Progenitor cell of endocrine pancreas (in vitro differentiated cells): ENCODE measurements around the gene CLIC1. TPM values are rescaled to one million over a fixed set of nuclear protein-coding genes. Genes with fewer than 3 reads are reported as not detected.
A peak's percentile ranks its signal among the peaks of the same experiment; 100 is the strongest.

Source experiments
- DNase-seq: peaks from one replicate; pipeline ENCODE4 v3.0.0; 2021; ENCODE audit warnings: low spot score; ENCODE audit not compliant: unreplicated experiment
- H3K27ac Mint-ChIP-seq: 2 replicates; pipeline ENCODE4 v1.8.0; 2021; ENCODE audit warnings: mild to moderate bottlenecking, moderate library complexity, mixed read lengths
- H3K27me3 Mint-ChIP-seq: 2 replicates; pipeline ENCODE4 v1.8.0; 2021; ENCODE audit warnings: mixed read lengths
- H3K36me3 Mint-ChIP-seq: 2 replicates; pipeline ENCODE4 v1.8.0; 2022; ENCODE audit warnings: mixed read lengths; ENCODE audit not compliant: insufficient read depth
- H3K4me1 Mint-ChIP-seq: 2 replicates; pipeline ENCODE4 v1.8.0; 2021; ENCODE audit warnings: low read depth, mixed read lengths
- H3K4me3 Mint-ChIP-seq: 2 replicates; pipeline ENCODE4 v1.8.0; 2021; ENCODE audit warnings: low read depth, mild to moderate bottlenecking, moderate library complexity, mixed read lengths
- H3K9me3 Mint-ChIP-seq: 2 replicates; pipeline ENCODE4 v1.8.0; 2021; ENCODE audit warnings: low read depth, mixed read lengths
- total RNA-seq: library from RNA; stranded (reverse); gene quantifications from 2 replicates; pipeline ENCODE4 v1.2.1, GENCODE V29; 2021
- TF ChIP-seq, protein P1 (sequence below): fragments of 200-600 bp; sonication (generic); IDR thresholded peaks from one replicate; pipeline ENCODE4 v1.5.0; 2021; ENCODE audit warnings: antibody characterized with exemption, mild to moderate bottlenecking; ENCODE audit not compliant: unreplicated experiment

CLIC1 gene
- total RNA-seq, 1 donor from 2014 or later: 275 TPM

DNA sequence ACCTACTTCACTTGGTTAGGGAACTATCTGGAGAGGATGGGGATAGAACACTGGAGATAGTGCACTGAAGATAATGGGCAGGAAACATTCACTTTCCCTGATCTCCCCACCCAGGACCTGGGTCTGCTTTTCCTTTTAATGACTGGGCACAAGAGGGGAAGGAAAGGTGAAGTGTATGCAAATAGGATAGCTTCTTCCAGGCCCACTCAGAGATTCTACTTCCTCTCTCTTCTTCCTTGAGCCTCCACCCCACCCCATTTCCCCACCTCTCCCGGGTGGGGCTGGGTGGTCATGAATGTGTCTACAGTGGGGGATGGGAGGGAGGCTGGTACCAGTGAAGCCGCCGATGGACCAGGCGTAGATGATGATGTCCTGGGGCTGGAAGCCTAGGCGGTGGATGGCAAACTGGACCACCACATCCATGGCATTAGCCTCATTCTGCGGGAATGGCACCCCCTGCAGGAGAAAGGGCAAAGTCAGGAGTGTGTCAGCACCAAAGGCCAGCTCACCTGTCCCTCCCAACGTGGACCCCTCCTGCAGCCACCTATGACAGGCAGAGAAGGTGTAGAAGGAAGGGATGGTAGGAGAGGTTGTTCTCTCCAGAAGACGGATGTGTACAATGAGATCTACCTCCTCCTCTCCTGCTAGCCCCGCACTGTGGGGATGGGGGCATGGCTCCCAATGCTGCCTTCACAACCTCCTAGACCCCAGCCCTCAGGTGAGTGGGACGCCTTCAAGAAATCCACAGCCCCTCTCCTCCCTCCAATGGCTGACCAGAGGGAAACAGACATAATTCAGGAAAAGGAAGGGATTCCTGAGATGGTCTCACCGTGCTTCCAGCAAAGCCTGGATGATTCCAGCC is 46.9 kb downstream of the CLIC1 start:
- no peaks in the 10 kb centered on the region for H3K27me3 Mint-ChIP-seq
- TF ChIP-seq, protein P1, sequence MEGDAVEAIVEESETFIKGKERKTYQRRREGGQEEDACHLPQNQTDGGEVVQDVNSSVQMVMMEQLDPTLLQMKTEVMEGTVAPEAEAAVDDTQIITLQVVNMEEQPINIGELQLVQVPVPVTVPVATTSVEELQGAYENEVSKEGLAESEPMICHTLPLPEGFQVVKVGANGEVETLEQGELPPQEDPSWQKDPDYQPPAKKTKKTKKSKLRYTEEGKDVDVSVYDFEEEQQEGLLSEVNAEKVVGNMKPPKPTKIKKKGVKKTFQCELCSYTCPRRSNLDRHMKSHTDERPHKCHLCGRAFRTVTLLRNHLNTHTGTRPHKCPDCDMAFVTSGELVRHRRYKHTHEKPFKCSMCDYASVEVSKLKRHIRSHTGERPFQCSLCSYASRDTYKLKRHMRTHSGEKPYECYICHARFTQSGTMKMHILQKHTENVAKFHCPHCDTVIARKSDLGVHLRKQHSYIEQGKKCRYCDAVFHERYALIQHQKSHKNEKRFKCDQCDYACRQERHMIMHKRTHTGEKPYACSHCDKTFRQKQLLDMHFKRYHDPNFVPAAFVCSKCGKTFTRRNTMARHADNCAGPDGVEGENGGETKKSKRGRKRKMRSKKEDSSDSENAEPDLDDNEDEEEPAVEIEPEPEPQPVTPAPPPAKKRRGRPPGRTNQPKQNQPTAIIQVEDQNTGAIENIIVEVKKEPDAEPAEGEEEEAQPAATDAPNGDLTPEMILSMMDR: peak; percentile 44
- H3K4me1 Mint-ChIP-seq: peaks cover 11% of the 10 kb centered on the region
- peak overlapping the region; percentile 96 for H3K27ac Mint-ChIP-seq
- no peak overlapping the region for H3K4me3 Mint-ChIP-seq
- H3K9me3 Mint-ChIP-seq: no peaks in the 10 kb centered on the region
- peaks cover 28% of the 10 kb centered on the region for H3K36me3 Mint-ChIP-seq
- no peak for DNase-seq

DNA sequence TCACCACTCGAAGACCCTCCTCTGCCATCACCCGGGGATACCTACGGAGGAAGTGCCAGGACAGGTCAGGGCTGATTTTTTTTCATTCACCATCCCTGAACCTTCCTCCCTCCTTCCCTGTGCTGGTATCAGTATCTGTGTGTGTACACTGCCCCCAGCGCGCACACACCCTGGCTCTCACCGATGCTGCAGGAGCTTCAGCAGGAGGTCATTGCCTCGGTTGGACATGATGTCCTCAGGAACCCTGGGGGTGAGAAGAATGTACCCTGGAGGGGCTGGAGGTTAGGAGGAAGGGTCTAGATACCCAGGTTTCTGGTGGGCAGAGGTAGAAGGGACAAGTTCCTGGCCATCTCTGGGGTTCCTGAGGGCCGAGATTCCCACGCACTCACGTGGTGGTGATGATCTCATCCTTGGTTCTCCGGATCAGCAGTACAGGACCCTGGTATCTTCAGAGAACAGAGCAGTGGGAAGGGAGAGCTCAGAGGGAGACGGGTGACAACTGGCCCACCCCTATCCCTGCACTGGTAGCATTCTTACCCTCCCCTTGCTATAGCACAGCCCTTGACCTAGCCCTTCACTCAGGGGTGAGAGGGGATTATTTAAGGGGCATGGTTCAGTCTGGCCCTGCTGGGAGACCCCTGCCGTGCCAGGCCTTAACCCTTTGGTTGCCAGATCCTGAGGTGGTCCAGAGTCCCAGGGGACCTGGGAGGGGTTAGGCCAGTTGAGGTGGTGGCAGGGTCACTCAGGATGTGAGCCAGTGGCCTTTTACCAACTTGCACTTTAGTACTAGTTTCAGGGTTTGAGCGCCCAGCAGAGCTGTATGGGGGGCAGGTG is 48.3 kb downstream of the CLIC1 start:
- Mint-ChIP-seq H3K27me3 (no peaks in the 10 kb centered on the region), H3K27ac (no peak overlapping the region), H3K4me1 (peaks cover 17% of the 10 kb centered on the region), H3K4me3 (no peak overlapping the region), H3K36me3 (peaks cover 25% of the 10 kb centered on the region), H3K9me3 (no peaks in the 10 kb centered on the region)
- TF ChIP-seq, protein P1: no peak
- DNase-seq: no peak

DNA sequence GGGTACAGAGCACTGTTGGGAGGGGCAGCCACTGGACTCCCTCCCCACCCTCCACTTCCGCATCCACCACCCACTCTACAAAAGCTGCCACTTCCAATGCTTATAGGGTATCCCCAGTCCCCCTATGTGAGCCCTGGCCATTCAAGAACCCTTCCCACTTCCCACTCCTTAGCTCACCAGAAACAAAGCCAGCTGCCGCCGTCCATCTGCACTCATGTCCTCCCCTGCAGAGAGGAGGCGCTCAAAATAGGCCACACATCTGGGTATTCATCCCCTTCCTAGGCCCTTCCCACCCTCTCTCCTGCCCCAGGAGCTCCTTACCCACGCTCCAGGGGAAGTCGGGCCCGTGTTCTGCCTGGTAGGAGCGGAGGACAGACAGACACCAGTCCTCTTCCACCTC is 49.0 kb downstream of the CLIC1 start:
- H3K27ac Mint-ChIP-seq: no peak overlapping the region
- H3K4me3 Mint-ChIP-seq: no peak overlapping the region
- H3K9me3 Mint-ChIP-seq: no peaks in the 10 kb centered on the region
- peaks cover 18% of the 10 kb centered on the region for H3K4me1 Mint-ChIP-seq
- TF ChIP-seq, protein P1: no peak
- DNase-seq: no peak
- no peaks in the 10 kb centered on the region for H3K27me3 Mint-ChIP-seq
- H3K36me3 Mint-ChIP-seq: peaks cover 19% of the 10 kb centered on the region

DNA sequence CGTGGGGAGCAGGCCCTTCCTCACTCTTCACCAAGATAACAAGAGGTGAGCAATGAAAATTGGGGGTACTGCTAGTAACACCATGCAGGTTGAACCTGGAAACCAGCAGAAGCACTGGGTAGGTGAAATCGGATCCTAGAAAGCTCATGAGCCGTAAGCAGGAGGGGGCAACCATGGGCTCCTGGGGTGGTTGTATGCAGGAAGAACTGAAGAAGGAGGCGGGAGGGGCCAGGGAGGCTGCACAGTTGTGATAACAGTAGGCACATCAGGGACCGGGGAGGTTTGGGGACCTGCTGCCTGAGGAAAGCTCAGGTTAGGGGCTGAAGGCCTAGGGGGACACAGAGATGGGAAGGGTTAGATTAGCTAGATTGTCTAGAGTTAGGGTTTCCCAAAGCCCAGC is 49.8 kb downstream of the CLIC1 start:
- no peak for DNase-seq
- TF ChIP-seq, protein P1: no peak
- Mint-ChIP-seq H3K4me3 (no peak overlapping the region), H3K27ac (no peak overlapping the region), H3K27me3 (no peaks in the 10 kb centered on the region), H3K36me3 (peaks cover 18% of the 10 kb centered on the region), H3K9me3 (no peaks in the 10 kb centered on the region), H3K4me1 (peaks cover 21% of the 10 kb centered on the region)

DNA sequence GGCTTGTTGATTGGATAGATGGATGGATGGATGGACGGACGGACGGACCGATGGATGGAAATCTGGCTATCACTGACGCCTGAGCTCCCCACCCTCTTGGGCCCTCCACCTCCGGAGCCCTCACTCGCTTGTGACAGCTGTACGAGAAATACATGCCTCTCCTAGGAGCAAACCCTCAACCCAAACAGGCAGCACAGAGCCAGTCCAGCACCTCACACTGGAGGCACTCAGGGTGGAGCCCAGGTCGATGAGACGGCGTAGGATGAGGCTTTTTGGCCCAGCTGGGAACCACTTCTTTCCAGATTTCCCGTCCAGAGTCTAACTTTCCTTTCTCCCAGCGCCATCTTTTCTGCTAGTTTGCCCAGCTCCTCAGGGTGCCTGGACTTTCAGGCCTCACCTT is 52.7 kb downstream of the CLIC1 start:
- H3K27ac Mint-ChIP-seq: peak overlapping the region; percentile 92
- H3K27me3 Mint-ChIP-seq: no peaks in the 10 kb centered on the region
- peak overlapping the region; percentile 83 for H3K4me3 Mint-ChIP-seq
- H3K9me3 Mint-ChIP-seq: no peaks in the 10 kb centered on the region
- H3K4me1 Mint-ChIP-seq: peaks cover 15% of the 10 kb centered on the region
- TF ChIP-seq, protein P1: no peak
- H3K36me3 Mint-ChIP-seq: peaks cover 14% of the 10 kb centered on the region
- DNase-seq: no peak
